Measurements from ENCODE around the gene WDFY4. TPM values are rescaled to one million over a fixed set of nuclear protein-coding genes. Genes with fewer than 3 reads are reported as not detected.

Gene WDFY4
- total RNA-seq, 1 experiment from 2014 or later, result not detected

DNA sequence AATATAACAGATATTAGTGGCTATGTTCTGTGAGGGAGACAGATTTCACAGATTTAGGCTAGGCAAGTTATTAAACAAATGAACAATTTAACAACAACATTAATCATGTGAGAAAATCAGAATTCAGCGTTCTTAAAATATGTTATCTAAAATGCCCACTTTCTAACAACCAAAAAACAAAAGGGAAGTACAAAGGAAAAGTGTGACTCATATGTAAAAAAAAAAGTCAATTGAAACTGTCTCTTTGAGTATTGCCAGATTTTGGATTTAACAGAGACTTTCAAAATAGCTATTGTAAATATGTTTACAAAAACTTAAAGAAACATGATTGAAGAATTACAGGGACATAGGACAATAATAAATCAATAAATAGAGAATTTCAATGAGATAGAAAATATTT, 45.0 kb upstream of the WDFY4 start:
- Histone ChIP-seq H4K20me1 (ENCODE audit: control insufficient read depth, insufficient read depth, insufficient read length) (no peaks in the 10 kb centered on the region), H2AK5ac (ENCODE audit: insufficient read length, low read length) (no peak overlapping the region), H3K56ac (ENCODE audit: insufficient read length, low read depth, low read length) (no peak overlapping the region), H4K91ac (ENCODE audit: insufficient read length, low read depth, low read length) (no peak overlapping the region), H2BK12ac (ENCODE audit: insufficient read length, low read depth, low read length) (no peak overlapping the region), H3K27me3 (ENCODE audit: insufficient read depth, low read length) (no peaks in the 10 kb centered on the region), H2BK20ac (ENCODE audit: low read depth, low read length, poor library complexity, severe bottlenecking) (no peak overlapping the region), H2AFZ (ENCODE audit: low read length) (no peak overlapping the region), H2BK15ac (ENCODE audit: low read depth, low read length) (no peak overlapping the region), H3K9ac (ENCODE audit: extremely low read depth, insufficient read length, low read length) (no peak overlapping the region), H3K23me2 (ENCODE audit: insufficient read length, low read depth, low read length, poor library complexity, severe bottlenecking) (no peaks in the 10 kb centered on the region), H3K79me1 (ENCODE audit: insufficient read depth, low read depth, low read length, poor library complexity, severe bottlenecking) (no peaks in the 10 kb centered on the region), H3K18ac (ENCODE audit: insufficient read length, low read depth, low read length) (no peak overlapping the region), H3K4me2 (ENCODE audit: insufficient read depth, insufficient read length, low read length) (no peak overlapping the region), H3K4me1 (ENCODE audit: insufficient read depth, low read length) (no peaks in the 10 kb centered on the region), H3T11ph (ENCODE audit: low read length) (no peak overlapping the region), H4K5ac (ENCODE audit: insufficient read length, low read depth, low read length) (no peak overlapping the region), H2BK5ac (ENCODE audit: insufficient read length, low read length) (no peak overlapping the region), H3K4ac (ENCODE audit: low read depth, low read length) (no peak overlapping the region), H2BK120ac (ENCODE audit: low read depth, low read length, poor library complexity, severe bottlenecking) (no peak overlapping the region), H4K8ac (replicated peaks; ENCODE audit: insufficient read length, low read depth, low read length) (no peak overlapping the region), H3K9me3 (ENCODE audit: control insufficient read depth, low read depth, low read length) (no peaks in the 10 kb centered on the region), H3K23ac (ENCODE audit: insufficient read length, low read depth, low read length) (no peak overlapping the region), H3K27ac (ENCODE audit: insufficient read length, low read depth, low read length) (no peak overlapping the region), H3K14ac (ENCODE audit: insufficient read depth, low read length) (no peak overlapping the region), H3K79me2 (ENCODE audit: insufficient read depth, low read length) (no peaks in the 10 kb centered on the region)
- H3K27ac Mint-ChIP-seq, result no peak overlapping the region
- no peak overlapping the region for H3K4me3 Mint-ChIP-seq
- TF ChIP-seq, protein P1, sequence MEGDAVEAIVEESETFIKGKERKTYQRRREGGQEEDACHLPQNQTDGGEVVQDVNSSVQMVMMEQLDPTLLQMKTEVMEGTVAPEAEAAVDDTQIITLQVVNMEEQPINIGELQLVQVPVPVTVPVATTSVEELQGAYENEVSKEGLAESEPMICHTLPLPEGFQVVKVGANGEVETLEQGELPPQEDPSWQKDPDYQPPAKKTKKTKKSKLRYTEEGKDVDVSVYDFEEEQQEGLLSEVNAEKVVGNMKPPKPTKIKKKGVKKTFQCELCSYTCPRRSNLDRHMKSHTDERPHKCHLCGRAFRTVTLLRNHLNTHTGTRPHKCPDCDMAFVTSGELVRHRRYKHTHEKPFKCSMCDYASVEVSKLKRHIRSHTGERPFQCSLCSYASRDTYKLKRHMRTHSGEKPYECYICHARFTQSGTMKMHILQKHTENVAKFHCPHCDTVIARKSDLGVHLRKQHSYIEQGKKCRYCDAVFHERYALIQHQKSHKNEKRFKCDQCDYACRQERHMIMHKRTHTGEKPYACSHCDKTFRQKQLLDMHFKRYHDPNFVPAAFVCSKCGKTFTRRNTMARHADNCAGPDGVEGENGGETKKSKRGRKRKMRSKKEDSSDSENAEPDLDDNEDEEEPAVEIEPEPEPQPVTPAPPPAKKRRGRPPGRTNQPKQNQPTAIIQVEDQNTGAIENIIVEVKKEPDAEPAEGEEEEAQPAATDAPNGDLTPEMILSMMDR (conservative IDR thresholded peaks at IDR 0.05), result no peak
- peaks cover 3% of the 10 kb centered on the region; the same call in 1 of the 2 replicates for H3K27me3 Mint-ChIP-seq (ENCODE audit: low read depth)
- peaks cover 2 to 8% (median 4%) of the 10 kb centered on the region in 3 experiments; a peak in 6 of 7 replicates for H3K36me3 Mint-ChIP-seq (ENCODE audit: insufficient read depth in 1 of 3, low read depth in 3 of 3)
- no peaks in the 10 kb centered on the region for H3K4me1 Mint-ChIP-seq
- DNase-seq, result no peak
- no CpG with 5 or more reads among the region's 1 CpG for WGBS (ENCODE audit: extremely low coverage, insufficient read length, low lambda C conversion rate)
- peaks cover 14 to 16% of the 10 kb centered on the region in 2 experiments for H3K9me3 Mint-ChIP-seq

Measured in H9 (cell line).